ENCODE measurements around the gene SENP6.

Gene SENP6

DNA sequence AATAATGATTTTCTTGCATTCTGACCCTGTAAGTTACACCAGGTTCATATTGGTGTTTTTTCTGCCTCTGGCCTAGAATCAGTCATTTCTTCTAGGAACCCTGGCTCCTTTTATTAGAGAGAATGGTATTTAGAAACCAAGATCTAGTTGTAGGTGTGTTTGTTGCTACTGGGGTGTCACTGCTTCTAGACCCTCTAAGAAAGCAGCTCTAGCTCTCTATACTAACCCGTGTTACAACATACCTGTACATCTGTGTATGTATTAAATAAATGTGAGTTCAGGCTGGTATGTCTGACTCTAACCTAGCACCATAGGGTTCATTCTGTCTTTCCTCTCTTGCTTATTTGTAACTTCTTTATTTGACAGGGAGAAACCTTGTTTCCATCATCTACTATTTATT lies 16.8 kb downstream of the SENP6 start:
- no peaks in the 10 kb centered on the region for H3K27me3 ChIP-seq (ENCODE audit: insufficient read depth, low read length, poor library complexity, severe bottlenecking)
- no peaks in the 10 kb centered on the region for H3K9me3 ChIP-seq (ENCODE audit: insufficient read depth, low read depth, low read length)
- peaks cover 8% of the 10 kb centered on the region; the same call in 1 of the 2 replicates for H3K36me3 ChIP-seq (ENCODE audit: insufficient read depth, low read length)
- TF ChIP-seq CTCF (conservative IDR thresholded peaks at IDR 0.05; ENCODE audit: low read length) = no peak
- no peak for TF ChIP-seq EZH2phosphoT487 (IDR thresholded peaks at IDR 0.05; ENCODE audit: borderline replicate concordance)
- H3K9ac ChIP-seq (ENCODE audit: low read depth, low read length, poor library complexity, severe bottlenecking) = no peak overlapping the region
- H3F3A ChIP-seq (ENCODE audit: low read depth) = no peaks in the 10 kb centered on the region
- H3K9me2 ChIP-seq (replicated peaks; ENCODE audit: low read depth, low read length) = no peaks in the 10 kb centered on the region
- no peak overlapping the region for H3K4me3 ChIP-seq (ENCODE audit: low read length, poor library complexity, severe bottlenecking)
- H3K79me2 ChIP-seq (ENCODE audit: insufficient read depth, low read length) = peaks cover 98% of the 10 kb centered on the region
- peaks cover 76% of the 10 kb centered on the region for H4K20me1 ChIP-seq (ENCODE audit: insufficient read depth, low read length, poor library complexity, severe bottlenecking)
- no peak overlapping the region for H2AFZ ChIP-seq (ENCODE audit: low read length)
- H3K4me1 ChIP-seq (ENCODE audit: insufficient read depth, low read length, poor library complexity, severe bottlenecking) = peaks cover 3% of the 10 kb centered on the region
- H3K4me2 ChIP-seq (ENCODE audit: low read depth, low read length, poor library complexity, severe bottlenecking) = no peak overlapping the region

DNA sequence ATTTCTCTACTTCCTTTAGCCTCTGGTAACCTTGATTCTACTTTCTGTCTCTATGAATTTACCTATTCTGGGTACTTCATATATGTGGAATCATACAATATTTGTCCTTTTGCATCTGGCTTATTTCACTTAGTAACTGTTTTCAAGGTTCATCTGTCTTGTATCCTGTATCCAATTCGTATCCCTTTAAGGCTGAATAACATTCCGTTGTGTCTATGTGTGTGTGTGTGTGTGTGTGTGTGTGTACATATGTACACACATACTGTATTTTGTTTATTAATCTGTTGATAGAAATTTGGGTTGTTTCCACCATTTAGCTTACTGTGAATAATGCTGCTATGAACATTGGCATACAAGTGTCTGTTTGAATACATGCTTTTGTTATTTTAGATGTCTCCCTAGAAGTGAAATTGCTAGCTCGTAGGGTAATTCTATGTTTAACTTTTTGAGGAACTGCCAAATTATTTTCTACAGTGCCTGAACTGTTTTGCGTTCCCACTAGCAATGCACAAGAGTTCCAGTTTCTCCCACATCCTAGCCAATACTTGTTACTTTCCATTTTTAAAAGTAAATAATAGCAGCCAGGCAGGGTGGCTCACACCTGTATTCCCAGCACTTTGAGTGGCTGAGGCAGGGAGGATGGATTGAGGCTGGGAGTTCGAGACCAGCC lies 17.7 kb downstream of the SENP6 start:
- no peaks in the 10 kb centered on the region for H3K9me2 ChIP-seq (replicated peaks; ENCODE audit: low read depth, low read length)
- peaks cover 96% of the 10 kb centered on the region for H3K79me2 ChIP-seq (ENCODE audit: insufficient read depth, low read length)
- H3K4me2 ChIP-seq (ENCODE audit: low read depth, low read length, poor library complexity, severe bottlenecking) = no peak overlapping the region
- H3F3A ChIP-seq (ENCODE audit: low read depth) = no peaks in the 10 kb centered on the region
- H3K27me3 ChIP-seq (ENCODE audit: insufficient read depth, low read length, poor library complexity, severe bottlenecking) = no peaks in the 10 kb centered on the region
- peaks cover 77% of the 10 kb centered on the region for H4K20me1 ChIP-seq (ENCODE audit: insufficient read depth, low read length, poor library complexity, severe bottlenecking)
- no peak overlapping the region for H3K9ac ChIP-seq (ENCODE audit: low read depth, low read length, poor library complexity, severe bottlenecking)
- peaks cover 16% of the 10 kb centered on the region for H3K36me3 ChIP-seq (ENCODE audit: insufficient read depth, low read length)
- peaks cover 3% of the 10 kb centered on the region for H3K4me1 ChIP-seq (ENCODE audit: insufficient read depth, low read length, poor library complexity, severe bottlenecking)
- no peaks in the 10 kb centered on the region for H3K9me3 ChIP-seq (ENCODE audit: insufficient read depth, low read depth, low read length)
- no peak overlapping the region for H3K4me3 ChIP-seq (ENCODE audit: low read length, poor library complexity, severe bottlenecking)
- no peak overlapping the region for H2AFZ ChIP-seq (ENCODE audit: low read length)
- TF ChIP-seq CTCF (conservative IDR thresholded peaks at IDR 0.05; ENCODE audit: low read length) = no peak
- no peak for TF ChIP-seq EZH2phosphoT487 (IDR thresholded peaks at IDR 0.05; ENCODE audit: borderline replicate concordance)

DNA sequence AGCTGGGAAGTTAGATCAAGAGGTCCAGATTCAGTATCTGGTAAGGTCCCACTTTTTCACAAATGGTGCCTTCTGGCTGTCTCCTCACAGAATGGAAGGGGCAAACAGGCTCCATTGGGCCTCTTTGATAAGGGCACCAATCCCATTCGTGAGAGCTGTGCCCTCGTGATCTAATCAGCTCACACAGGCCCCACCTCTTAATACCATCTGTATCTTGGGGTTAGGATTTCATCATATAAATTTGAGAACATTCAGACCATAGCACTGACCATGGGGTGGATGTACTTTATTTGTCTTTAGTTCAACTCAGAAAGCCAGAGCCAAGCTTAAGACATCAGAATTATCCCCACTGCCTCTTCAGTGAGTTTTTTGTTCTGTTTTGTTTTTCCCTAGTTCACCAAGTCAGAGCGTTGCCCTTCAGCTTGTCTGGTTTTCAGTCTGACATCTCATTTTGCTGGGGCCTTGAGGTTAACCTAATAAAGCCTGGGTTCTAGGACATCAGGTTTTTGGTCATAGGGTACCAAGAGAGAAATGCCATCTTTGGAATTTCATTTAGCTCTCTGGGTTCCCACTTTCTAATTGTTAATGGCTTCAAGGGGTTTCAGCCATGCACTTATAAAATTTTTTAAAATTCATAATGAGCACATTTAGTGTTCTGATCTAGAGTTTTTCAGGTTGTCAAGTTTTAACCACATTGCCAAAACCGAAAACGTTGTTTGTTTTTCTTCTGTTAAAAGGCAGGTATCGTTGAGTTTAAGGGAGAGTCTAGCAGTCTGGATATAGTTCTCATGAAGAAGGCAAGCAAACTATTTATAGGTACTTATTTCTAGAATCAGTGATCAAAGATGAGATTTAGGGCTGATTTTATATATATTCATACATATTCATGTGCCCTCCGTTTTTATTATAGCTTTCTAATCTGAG lies 19.0 kb downstream of the SENP6 start:
- H4K20me1 ChIP-seq (ENCODE audit: insufficient read depth, low read length, poor library complexity, severe bottlenecking) = peaks cover 70% of the 10 kb centered on the region
- peaks cover 28% of the 10 kb centered on the region for H3K36me3 ChIP-seq (ENCODE audit: insufficient read depth, low read length)
- H3K27me3 ChIP-seq (ENCODE audit: insufficient read depth, low read length, poor library complexity, severe bottlenecking) = no peaks in the 10 kb centered on the region
- H2AFZ ChIP-seq (ENCODE audit: low read length) = no peak overlapping the region
- no peaks in the 10 kb centered on the region for H3K9me3 ChIP-seq (ENCODE audit: insufficient read depth, low read depth, low read length)
- peak overlapping the region; percentile 10 for H3K4me2 ChIP-seq (ENCODE audit: low read depth, low read length, poor library complexity, severe bottlenecking)
- H3K4me1 ChIP-seq (ENCODE audit: insufficient read depth, low read length, poor library complexity, severe bottlenecking) = peaks cover 3% of the 10 kb centered on the region
- H3K9me2 ChIP-seq (replicated peaks; ENCODE audit: low read depth, low read length) = no peaks in the 10 kb centered on the region
- TF ChIP-seq EZH2phosphoT487 (IDR thresholded peaks at IDR 0.05; ENCODE audit: borderline replicate concordance) (no peak), CTCF (conservative IDR thresholded peaks at IDR 0.05; ENCODE audit: low read length) (no peak)
- no peak overlapping the region for H3K4me3 ChIP-seq (ENCODE audit: low read length, poor library complexity, severe bottlenecking)
- H3F3A ChIP-seq (ENCODE audit: low read depth) = no peaks in the 10 kb centered on the region
- H3K9ac ChIP-seq (ENCODE audit: low read depth, low read length, poor library complexity, severe bottlenecking) = no peak overlapping the region
- H3K79me2 ChIP-seq (ENCODE audit: insufficient read depth, low read length) = peaks cover 96% of the 10 kb centered on the region

Data from Loucy (cell line).